Ishikawa (cell line): ENCODE data around the gene GFRA1.

Source experiments
- CEBPB ChIP-seq: IDR thresholded peaks from 2 replicates; pipeline ENCODE4 v1.6.1; 2012
- CREB1 ChIP-seq: IDR thresholded peaks from 2 replicates; pipeline ENCODE4 v1.6.1; 2012; ENCODE audit warnings: low read depth
- EGR1 ChIP-seq: IDR thresholded peaks from 2 replicates; pipeline ENCODE4 v1.6.1; 2012
- EP300 ChIP-seq: IDR thresholded peaks from 2 replicates; pipeline ENCODE4 v1.6.1; 2012; ENCODE audit warnings: borderline replicate concordance
- FOXM1 ChIP-seq: IDR thresholded peaks from 2 replicates; pipeline ENCODE4 v1.6.1; 2012; ENCODE audit warnings: low read depth, borderline replicate concordance
- NFIC ChIP-seq: IDR thresholded peaks from 2 replicates; pipeline ENCODE4 v1.6.1; 2012
- RAD21 ChIP-seq: IDR thresholded peaks from 2 replicates; pipeline ENCODE4 v1.6.1; 2012; ENCODE audit warnings: low read depth
- TAF1 ChIP-seq: IDR thresholded peaks from 2 replicates; pipeline ENCODE4 v1.6.1; 2012; ENCODE audit warnings: low read depth, mild to moderate bottlenecking
- TCF12 ChIP-seq: IDR thresholded peaks from 2 replicates; pipeline ENCODE4 v1.6.1; 2012; ENCODE audit warnings: low read depth
- TEAD4 ChIP-seq: IDR thresholded peaks from 2 replicates; pipeline ENCODE4 v1.6.1; 2012
- USF1 ChIP-seq: IDR thresholded peaks from 2 replicates; pipeline ENCODE4 v1.6.1; 2012
- YY1 ChIP-seq: IDR thresholded peaks from 2 replicates; pipeline ENCODE4 v1.6.1; 2012; ENCODE audit warnings: low read depth
- ZBTB7A ChIP-seq: IDR thresholded peaks from 2 replicates; pipeline ENCODE4 v1.6.1; 2012; ENCODE audit warnings: low read depth
- TF ChIP-seq, protein P1 (sequence below): IDR thresholded peaks from 2 replicates; pipeline ENCODE4 v1.6.1; 2012; ENCODE audit warnings: low read depth, mild to moderate bottlenecking
- TF ChIP-seq, protein P2 (sequence below): IDR thresholded peaks from 2 replicates; pipeline ENCODE4 v1.6.1; 2012

Gene GFRA1

DNA sequence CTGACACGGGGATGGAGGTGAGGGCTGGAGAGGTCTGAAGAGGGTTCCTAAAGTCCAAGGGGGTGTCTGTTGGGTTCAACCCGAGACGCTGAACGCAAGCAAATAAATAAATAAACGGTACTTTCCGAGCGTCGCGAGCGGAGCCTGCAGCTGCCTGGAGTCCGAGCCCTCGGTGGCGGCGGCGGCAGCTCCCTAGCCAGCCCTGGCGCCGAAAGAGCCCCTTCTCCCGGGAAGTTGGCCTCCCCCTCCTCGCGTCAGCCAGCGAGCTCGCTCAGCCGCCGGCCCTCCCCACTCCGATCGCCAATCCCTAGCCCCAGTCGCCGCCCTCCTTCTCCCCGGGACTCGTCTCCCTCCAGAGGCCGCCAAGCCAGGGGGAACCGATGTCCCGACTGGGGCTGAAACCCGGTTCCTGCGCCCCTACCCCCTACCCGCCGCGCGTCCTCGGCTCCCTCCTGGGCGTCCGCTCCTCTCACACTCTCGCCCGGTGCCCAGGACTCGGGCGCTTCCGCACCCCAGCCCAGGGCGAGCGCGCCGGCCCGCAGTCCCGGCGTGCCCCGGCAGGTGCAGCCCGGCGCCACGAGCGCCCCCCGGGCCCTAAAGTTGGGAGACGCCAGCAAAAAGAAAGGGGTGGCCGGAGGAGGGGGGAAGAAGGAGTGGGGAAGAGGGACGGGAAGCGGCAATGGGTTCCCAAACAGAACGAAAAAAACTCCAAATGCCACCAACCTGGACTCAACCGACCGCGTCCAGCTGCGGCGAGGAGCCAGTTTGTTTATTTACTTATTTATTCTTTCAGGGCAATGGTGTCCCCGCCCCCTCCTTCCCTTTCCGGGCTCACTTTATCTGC, at the start of gene GFRA1:
Gene GFRA1 (minus strand): TSS at position 767 of the 844 bp plus-strand sequence. CDS start 1,177 bp downstream, outside the sequence.
- TF ChIP-seq FOXM1 (no peak), EP300 (no peak), NFIC (no peak), TCF12 (no peak)

- TF ChIP-seq RAD21 (no peak), FOXM1 (no peak), EGR1 (no peak), EP300 (no peak), ZBTB7A (no peak), TCF12 (no peak), USF1 (no peak), TEAD4 (no peak), CEBPB (no peak), YY1 (no peak), CREB1 (no peak), TAF1 (no peak)
- TF ChIP-seq, protein P1, sequence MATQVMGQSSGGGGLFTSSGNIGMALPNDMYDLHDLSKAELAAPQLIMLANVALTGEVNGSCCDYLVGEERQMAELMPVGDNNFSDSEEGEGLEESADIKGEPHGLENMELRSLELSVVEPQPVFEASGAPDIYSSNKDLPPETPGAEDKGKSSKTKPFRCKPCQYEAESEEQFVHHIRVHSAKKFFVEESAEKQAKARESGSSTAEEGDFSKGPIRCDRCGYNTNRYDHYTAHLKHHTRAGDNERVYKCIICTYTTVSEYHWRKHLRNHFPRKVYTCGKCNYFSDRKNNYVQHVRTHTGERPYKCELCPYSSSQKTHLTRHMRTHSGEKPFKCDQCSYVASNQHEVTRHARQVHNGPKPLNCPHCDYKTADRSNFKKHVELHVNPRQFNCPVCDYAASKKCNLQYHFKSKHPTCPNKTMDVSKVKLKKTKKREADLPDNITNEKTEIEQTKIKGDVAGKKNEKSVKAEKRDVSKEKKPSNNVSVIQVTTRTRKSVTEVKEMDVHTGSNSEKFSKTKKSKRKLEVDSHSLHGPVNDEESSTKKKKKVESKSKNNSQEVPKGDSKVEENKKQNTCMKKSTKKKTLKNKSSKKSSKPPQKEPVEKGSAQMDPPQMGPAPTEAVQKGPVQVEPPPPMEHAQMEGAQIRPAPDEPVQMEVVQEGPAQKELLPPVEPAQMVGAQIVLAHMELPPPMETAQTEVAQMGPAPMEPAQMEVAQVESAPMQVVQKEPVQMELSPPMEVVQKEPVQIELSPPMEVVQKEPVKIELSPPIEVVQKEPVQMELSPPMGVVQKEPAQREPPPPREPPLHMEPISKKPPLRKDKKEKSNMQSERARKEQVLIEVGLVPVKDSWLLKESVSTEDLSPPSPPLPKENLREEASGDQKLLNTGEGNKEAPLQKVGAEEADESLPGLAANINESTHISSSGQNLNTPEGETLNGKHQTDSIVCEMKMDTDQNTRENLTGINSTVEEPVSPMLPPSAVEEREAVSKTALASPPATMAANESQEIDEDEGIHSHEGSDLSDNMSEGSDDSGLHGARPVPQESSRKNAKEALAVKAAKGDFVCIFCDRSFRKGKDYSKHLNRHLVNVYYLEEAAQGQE: no peak
- TF ChIP-seq, protein P2, sequence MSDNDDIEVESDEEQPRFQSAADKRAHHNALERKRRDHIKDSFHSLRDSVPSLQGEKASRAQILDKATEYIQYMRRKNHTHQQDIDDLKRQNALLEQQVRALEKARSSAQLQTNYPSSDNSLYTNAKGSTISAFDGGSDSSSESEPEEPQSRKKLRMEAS: no peak
These were observed 43.5 kb upstream of the GFRA1 start for GRCh38 chr10:116316503-116316902.

- TF ChIP-seq NFIC (no peak), YY1 (no peak), EP300 (no peak), FOXM1 (no peak), CREB1 (no peak), TEAD4 (no peak), USF1 (no peak), TCF12 (no peak), TAF1 (no peak), CEBPB (no peak), EGR1 (no peak)
These were observed 39.5 kb upstream of the GFRA1 start for GRCh38 chr10:116312548-116312947.

DNA sequence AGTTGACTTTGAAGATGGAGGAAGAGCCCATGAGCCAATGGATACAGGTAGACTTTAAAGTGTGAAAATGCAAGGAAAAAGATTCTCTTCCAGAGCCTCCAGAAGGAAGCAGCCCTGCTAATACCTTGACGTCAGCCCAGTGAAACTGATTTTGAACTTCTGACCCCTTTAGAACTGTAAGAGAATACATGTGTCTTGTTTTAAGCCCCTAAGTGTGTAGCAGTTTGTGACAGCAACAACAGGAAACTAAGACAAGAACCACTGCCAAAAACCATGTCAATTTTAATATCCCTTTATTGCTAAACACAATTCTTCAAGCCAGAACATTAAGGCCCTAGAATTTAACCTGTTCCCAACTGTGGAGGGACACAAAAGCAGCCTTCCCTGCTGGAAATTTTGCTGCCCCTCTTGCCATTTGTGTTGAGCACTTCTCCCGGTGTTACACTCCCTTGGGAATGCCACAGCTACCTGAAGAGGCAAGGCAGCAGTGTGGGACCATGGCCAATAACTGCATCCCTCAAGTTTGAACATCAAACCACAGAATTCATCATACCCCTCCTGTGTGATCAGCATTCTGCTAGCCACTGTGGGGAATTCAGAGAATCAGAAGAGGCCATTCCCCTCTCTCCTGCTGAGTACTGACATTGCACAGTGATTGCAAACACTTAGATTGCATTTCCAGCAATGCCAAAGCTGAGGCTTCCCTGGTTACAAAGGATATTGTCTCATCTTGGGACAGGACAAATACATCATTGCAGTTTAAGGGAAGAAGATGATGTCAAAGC, 38.9 kb upstream of the GFRA1 start:
- TF ChIP-seq YY1 (no peak), FOXM1 (no peak), CEBPB (no peak), TCF12 (no peak), TEAD4 (no peak), EGR1 (no peak), NFIC (no peak)
- TF ChIP-seq, protein P1: no peak

DNA sequence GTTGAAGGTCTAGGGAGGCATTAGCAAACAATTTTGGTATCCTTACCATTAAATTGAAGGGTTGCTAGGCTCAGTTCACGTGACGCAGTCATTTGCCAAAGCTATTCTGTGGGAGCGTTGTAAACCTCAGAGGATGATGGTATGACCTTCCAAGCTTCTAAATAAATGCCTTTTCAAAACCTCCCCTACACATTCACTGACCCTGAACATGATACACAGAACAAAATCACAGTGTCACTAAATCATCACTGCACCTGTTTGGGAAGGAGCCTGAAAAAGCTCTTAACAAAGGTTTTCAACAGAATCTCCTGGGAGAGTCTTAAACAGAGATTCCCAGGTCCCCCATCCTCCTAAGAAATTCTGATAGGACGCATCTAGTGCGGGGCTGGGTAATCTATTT, 38.0 kb upstream of the GFRA1 start:
- TF ChIP-seq FOXM1: no peak
- TF ChIP-seq CEBPB: no peak
- TF ChIP-seq RAD21: no peak
- TF ChIP-seq TCF12: no peak
- TF ChIP-seq NFIC: no peak
- no peak for TF ChIP-seq CREB1
- no peak for TF ChIP-seq EGR1
- TF ChIP-seq USF1: no peak
- no peak for TF ChIP-seq TAF1
- TF ChIP-seq, protein P1: no peak
